ENCODE data around the gene PLN.
A peak's percentile ranks its signal among the peaks of the same experiment; 100 is the strongest.

Gene PLN

GRCh38 chr6:118542184-118542952 is 5.7 kb upstream of the PLN start:
- no peak for DNase-seq

GRCh38 chr6:118544105-118544504 is 4.0 kb upstream of the PLN start:
- DNase-seq: no peak

- no peak for DNase-seq
These were observed 1.8 kb upstream of the PLN start for GRCh38 chr6:118546164-118546879.

GRCh38 chr6:118546880-118547218 is 1.2 kb upstream of the PLN start:
- no peak for DNase-seq

- DNase-seq: no peak
These were observed 517 bp downstream of the PLN start for GRCh38 chr6:118548613-118549012.

GRCh38 chr6:118551063-118552053 is 3.3 kb downstream of the PLN start:
- DNase-seq: peak; percentile 78 to 87

- DNase-seq: no peak
These were observed 5.0 kb downstream of the PLN start for GRCh38 chr6:118553132-118553531.

GRCh38 chr6:118554698-118555097 is 6.6 kb downstream of the PLN start:
- DNase-seq: no peak

GRCh38 chr6:118558464-118559217 is 10.5 kb downstream of the PLN start:
- DNase-seq: peak; percentile 68 to 77

GRCh38 chr6:118559659-118560058 is 11.6 kb downstream of the PLN start:
- no peak for DNase-seq

- DNase-seq: no peak
These were observed 14.2 kb downstream of the PLN start for GRCh38 chr6:118562248-118562647.

- DNase-seq: no peak
These were observed 14.9 kb downstream of the PLN start for GRCh38 chr6:118562959-118563358.

GRCh38 chr6:118565311-118565960 is 17.3 kb downstream of the PLN start:
- DNase-seq: peak in 1 of 2 experiments; percentile 4

- no peak for DNase-seq
These were observed 19.9 kb downstream of the PLN start for GRCh38 chr6:118567974-118568373.

- DNase-seq: no peak
These were observed 21.4 kb downstream of the PLN start for GRCh38 chr6:118569498-118569897.

GRCh38 chr6:118571121-118571520 is 23.0 kb downstream of the PLN start:
- no peak for DNase-seq

GRCh38 chr6:118574051-118574865 is 26.2 kb downstream of the PLN start:
- DNase-seq: no peak

- DNase-seq: no peak
These were observed 29.9 kb downstream of the PLN start for GRCh38 chr6:118577972-118578371.

- DNase-seq: no peak
These were observed 30.5 kb downstream of the PLN start for GRCh38 chr6:118578617-118579016.

- no peak for DNase-seq
These were observed 31.7 kb downstream of the PLN start for GRCh38 chr6:118579786-118580185.
